NOMO-1 (cell line): ENCODE results near the gene LRCH2.
"Not testable (repeated sequence)": the region's sequence is repeated elsewhere in the genome, so short reads cannot be mapped to it uniquely, and the experiment has no call there.

Experiments
- DNase-seq, 2 experiments: peaks; one replicate each; lab custom pipeline; 2025; ENCODE audit not compliant: unreplicated experiment in 2 of 2; lab: John Stamatoyannopoulos, UW

LRCH2 gene

DNA sequence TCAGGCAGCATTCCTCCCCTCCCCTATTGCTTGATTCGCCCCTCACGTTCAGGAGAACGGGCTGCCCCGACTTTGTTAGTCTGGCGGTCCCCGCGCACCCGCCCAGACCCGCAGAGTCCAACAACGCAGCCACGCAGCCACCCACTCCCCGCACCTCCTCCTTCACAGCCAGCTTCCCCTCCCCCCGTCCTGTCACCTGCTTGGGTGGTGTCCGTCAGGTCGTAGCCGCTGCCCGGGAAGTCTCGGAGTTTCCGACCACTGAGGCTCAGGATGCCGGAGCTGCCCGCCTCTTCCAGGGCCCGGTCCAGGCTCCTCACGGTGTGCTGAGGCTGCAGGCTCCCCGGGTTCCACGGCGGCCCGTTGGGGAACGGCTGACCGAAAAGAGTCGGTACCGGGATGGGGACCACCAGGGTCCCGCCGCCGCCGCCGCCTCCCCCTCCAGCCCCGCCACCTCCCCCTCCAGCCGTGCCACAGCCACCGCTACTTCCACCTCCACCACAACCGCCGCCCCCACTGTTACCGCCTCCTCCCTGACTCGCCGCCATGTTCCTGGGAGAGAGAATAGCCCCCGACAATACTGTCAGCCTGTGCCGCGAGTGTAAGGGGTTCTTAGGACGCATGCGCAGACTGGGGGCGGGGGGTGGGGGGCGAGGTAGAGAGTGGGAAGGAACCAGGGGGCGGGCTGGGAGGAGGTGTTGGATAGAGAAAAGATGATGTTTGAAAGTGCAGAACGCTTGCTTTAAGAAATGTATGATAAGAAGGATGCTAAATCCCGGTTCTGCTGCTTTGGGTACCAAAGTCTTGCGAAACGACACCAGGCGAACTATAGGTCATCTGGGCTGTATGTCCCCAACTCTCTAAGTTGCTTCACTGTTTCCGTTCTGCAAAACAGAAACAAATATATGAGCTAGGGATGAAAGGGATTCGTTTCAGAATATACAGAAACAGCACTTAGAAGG lies at the start of gene LRCH2:
Gene LRCH2 (minus strand): TSS at position 600 of the 959 bp plus-strand sequence. CDS start 55 bp downstream, at position 545.
- DNase-seq: no peak

DNA sequence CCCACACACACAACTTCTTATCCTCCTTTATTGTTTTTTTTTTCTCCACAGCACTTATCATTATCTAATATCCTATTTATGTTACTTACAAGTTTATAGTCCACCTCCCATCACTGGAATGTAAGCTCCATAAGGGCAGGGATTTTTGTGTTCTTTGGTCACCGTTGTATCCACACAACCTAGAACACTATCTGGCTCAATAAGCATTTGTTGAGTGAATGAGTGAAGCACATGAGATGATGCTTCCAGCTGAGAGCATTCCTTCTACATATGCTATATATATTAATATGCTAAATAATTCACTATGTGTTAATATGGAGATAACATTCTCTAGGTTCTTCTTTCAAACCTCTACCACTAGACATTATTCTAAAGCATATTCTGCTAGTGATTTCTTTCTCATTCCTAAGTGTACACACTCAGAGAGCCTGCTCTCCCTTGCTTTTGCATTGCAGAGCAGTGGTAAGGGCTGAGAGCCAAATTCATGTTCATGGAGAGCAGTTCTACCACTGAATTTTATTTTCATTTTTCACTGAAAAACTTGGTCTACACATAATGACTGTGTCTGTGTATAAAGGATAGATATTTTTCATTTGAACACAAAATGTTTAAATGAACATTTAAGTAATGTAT lies 35.3 kb upstream of the LRCH2 start:
- no peak for DNase-seq

DNA sequence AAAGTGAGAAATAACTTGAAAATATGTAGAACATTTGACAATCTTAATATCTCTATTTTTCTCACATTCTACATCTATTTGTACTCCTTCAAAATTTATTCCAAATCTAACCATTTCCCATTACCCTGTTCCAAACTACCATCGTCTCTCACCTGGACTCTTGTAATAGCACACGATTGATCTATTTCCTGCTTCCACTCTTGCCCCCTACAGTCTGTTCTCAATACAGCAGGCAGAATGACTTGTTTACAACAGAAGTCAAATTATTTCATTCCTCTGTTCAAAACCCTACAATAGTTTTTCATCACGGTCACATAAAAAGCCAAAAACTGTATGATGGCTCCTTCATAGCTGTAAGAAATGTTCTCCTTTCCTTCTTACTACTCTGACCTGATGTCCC lies 34.5 kb upstream of the LRCH2 start:
- no peak for DNase-seq

DNA sequence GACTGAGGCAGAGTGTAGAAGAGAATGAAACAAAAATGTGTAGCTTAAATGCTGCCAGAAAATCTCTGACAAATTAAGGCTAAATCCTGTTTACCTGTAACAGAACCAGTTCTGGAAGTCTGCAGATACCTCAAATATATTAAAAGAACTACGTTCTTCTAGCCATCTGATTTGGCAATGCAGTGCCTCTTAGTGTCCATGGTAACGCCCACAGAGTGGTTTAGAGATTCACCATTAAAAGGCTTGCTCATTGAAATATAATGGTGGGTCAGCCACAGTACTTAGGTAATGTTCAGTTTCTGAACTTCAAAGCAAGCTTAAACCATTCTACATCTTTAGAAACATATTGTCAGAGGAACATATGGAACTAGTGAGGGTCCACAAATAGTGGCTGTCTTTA lies 32.4 kb upstream of the LRCH2 start:
- no peak for DNase-seq

- no peak for DNase-seq
Measured at GRCh38 chrX:115264009-115264408, 30.1 kb upstream of the LRCH2 start.

DNA sequence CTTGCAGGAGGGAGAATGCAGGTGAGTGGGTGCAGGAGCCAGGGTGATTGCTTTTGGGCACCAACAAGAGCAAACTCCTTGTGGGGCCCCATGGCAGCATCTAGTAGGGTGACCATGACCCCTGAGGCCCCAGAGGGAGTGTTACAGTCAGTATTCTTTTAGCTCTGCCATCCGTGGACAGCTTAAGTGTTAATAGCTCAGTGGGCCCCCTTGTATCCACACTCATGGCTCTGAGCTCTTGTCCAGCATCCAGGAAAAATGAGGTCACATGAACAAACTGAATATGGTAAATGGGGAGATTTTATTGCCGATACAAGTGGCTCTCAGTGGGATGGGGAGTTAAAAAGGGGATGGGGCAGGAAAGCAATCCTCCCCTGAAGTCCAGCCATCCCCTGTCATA lies 27.3 kb upstream of the LRCH2 start:
- no peak for DNase-seq

- no peak for DNase-seq
Measured at GRCh38 chrX:115260330-115260729, 26.4 kb upstream of the LRCH2 start.

GRCh38 chrX:115259238-115259875 lies 25.5 kb upstream of the LRCH2 start:
- DNase-seq: no peak

- DNase-seq: no peak
Measured at GRCh38 chrX:115257711-115258110, 23.8 kb upstream of the LRCH2 start.

DNA sequence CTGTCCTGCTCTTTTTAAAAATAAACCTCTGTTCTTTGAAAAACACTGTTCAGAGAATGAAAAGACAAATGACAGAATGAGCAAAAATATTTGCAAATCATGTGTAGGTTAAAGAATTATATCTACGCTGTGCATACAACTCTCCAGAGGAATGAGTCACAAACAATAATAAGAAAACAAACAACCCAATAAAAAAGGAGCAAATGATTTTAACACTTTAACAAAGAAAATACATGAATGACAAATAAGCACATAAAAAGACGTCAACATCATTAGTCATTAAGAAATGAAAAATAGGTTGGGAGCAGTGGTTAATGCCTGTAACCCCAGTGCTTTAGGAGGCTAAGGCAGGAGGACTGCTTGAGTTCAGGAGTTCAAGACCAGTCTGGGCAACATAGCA lies 21.1 kb upstream of the LRCH2 start:
- DNase-seq: no peak

DNA sequence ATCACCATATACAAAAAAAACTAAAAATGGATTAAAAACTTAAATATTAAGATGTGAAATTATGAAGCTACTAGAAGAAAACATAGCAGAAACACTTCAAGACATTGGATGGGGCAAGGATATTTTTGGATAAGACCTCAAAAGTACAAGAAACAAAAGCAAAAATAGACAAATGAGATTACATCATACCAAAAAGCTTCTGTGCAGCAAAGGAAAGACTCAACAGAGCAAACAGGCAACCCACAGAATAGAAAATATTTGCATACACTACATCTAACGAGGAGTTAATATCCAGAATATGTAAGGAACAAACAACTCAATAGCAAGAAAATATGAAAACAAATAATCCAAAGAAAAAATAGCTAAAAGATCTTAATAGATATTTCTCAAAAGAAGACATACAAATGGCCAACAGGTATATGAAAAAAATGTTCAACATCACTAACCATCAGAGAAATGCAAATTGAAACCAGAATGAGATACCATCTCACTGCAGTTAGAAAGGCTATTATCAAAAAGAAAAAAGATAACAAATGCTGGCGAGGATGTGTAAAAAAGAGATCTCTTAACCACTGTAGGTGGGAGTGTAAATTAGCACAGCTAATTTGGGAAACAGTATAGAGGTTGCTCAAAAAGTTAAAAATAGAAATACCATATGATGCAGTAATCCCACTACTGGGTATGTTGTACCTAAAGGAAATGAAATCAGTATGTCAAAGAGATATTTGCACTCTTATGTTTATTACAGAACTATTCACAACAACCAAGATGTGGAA lies 17.8 kb upstream of the LRCH2 start:
- DNase-seq: no peak

GRCh38 chrX:115237056-115237455 lies 3.2 kb upstream of the LRCH2 start:
- no peak for DNase-seq

DNA sequence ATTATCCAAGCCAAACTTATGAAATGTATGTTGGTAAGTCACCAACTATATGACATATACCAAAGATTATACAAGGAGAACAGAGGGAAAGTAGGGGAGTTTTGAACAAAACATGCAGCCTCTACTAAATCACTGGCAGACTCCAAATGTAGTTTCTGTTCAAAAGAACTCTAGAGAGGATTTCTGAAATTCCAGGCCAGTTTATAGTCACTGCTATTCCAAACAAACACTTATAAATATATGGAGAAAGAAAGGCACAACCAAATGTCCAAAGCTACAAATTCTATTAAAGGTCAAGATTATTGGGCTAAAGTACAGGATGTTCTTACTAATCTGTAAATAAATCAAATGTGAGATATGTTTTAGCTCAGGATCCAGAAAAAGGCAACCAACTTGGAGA lies 2.7 kb upstream of the LRCH2 start:
- no peak for DNase-seq

DNA sequence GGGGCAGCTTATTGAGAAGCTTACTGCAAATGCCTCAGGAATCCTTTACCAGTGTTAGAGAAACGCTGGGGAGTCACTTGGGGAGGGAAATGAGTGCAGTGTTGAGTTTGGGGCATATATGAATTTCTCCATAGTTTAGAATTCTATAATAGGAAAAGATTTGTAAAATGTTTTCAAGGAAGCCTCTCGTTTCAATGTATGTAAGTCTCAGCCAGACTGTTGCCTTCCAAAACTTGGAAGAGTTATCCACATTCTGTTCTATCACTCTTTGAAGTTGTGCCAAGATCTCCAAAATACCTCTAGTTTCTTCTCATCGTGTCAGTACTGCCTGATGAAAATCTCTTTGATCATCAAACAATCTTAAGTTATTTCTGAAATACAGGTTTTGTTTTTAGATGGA lies 565 bp upstream of the LRCH2 start:
- DNase-seq: no peak

DNA sequence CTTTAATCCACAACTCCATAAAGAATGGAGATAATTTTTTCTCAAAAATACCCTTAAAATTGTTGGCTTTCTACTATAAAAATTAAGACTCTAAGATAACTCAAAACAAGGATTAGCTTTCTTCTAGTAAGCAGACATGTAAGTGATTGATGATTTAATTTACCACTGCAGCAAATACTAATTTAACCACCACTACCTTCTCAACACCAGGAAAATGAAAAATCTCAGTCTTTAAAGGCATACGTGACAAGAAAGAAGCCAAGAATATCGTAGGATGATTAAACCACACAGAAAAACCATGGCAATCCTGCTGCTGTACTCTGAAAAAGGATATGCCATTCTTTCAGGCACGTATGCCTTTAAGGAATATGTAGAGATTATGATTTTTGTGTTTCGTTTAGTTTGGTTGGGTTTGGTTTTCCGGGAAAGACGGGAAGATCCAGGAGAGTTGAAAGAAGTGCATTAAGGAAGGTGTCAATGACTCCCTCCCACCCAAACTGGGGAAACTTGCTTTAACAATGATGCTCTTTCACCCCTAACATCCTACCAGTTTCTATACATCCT lies 881 bp downstream of the LRCH2 start:
- DNase-seq: no peak

GRCh38 chrX:115229337-115230003 lies 4.4 kb downstream of the LRCH2 start:
- no peak for DNase-seq

- DNase-seq: no peak
Measured at GRCh38 chrX:115226929-115227328, 7.0 kb downstream of the LRCH2 start.

- DNase-seq: not testable (repeated sequence)
Measured at GRCh38 chrX:115217346-115217745, 16.6 kb downstream of the LRCH2 start.

DNA sequence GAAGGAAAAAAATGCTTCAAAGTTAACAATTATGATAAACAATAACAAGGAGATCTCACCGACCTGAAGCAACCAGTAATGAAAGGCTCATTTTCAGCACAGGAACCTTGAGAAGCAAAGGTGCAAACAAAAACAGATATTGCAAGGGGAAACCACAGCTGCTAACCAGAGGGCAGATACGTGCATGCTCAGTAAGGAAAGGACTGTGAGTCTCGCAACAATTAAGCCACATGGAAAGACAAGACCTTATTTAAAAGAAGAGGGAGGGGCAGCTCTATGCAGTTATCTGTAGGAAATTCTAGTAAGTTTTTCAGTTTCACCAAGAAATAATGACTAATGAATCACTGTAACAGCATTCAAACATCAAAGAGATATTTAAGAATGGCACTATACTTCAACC lies 19.3 kb downstream of the LRCH2 start:
- no peak for DNase-seq

DNA sequence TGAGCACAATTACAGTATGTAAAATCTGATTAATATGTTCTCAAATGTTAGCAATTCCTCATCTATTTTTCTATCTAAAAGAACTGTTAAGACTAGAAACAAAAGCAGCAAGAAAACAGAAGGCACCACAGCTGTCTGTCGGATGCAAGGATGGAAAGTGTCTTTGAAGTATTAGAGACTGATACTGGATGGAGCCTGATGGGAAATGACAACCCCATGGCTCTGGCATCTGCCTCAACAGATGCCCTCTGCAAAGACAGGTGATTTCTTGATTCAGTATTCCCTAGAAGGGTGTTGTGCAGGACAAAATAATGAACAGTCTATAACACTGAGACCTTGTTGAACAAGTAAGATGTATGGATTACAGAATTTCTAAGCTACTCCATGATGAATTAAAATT lies 19.7 kb downstream of the LRCH2 start:
- DNase-seq: no peak
